Kidney (tissue), 14 donors: ENCODE data around the gene FARSA. TPM values are rescaled to one million over a fixed set of nuclear protein-coding genes. Genes with fewer than 3 reads are reported as not detected.

Source experiments
- DNase-seq, 5 donors: peaks; one replicate each; pipeline ENCODE4 v3.0.0-alpha.2; 2013 to 2020
- FAIRE-seq: peaks from 2 replicates; lab custom pipeline; 2012; peaks lifted over from hg19 to GRCh38; lab: Jason Lieb, UNC
- H3K27ac ChIP-seq, 2 donors: one replicate each; pipeline ENCODE4 v1.7.0; 2013; ENCODE audit warnings: low read depth in 2 of 2, low read length in 2 of 2, inconsistent platforms in 1 of 2
- H3K27me3 ChIP-seq: one replicate; pipeline ENCODE4 v1.7.1; 2013; ENCODE audit warnings: low read length, inconsistent platforms; ENCODE audit not compliant: control insufficient read depth, insufficient read depth
- H3K36me3 ChIP-seq, 3 donors: one replicate each; pipeline versions ENCODE4 v1.7.0 to v1.7.1; 2013; ENCODE audit warnings: low read length in 3 of 3, control low read depth in 1 of 3, inconsistent platforms in 1 of 3; ENCODE audit not compliant: insufficient read depth in 3 of 3, control insufficient read depth in 2 of 3
- H3K4me1 ChIP-seq, 3 donors: one replicate each; pipeline versions ENCODE4 v1.7.0 to v1.7.1; 2013; ENCODE audit warnings: low read length in 3 of 3, inconsistent platforms in 1 of 3, low read depth in 1 of 3; ENCODE audit not compliant: control insufficient read depth in 2 of 3, insufficient read depth in 2 of 3
- H3K4me3 ChIP-seq, 3 donors: one replicate each; pipeline versions ENCODE4 v1.7.0 to v1.8.1; 2013; ENCODE audit warnings: low read length in 3 of 3, control low read depth in 1 of 3, inconsistent platforms in 1 of 3
- H3K9ac ChIP-seq, 3 donors: one replicate each; pipeline versions ENCODE4 v1.7.0 to v1.7.1; 2013; ENCODE audit warnings: low read length in 3 of 3, control low read depth in 1 of 3, inconsistent platforms in 1 of 3
- H3K9me3 ChIP-seq, 3 donors: one replicate each; pipeline versions ENCODE4 v1.7.0 to v1.7.1; 2013; ENCODE audit warnings: low read length in 3 of 3, control low read depth in 1 of 3, inconsistent platforms in 1 of 3; ENCODE audit not compliant: control insufficient read depth in 2 of 3, insufficient read depth in 1 of 3
- CTCF ChIP-seq: IDR thresholded peaks from 3 replicates; pipeline ENCODE4 v1.5.1; 2012; ENCODE audit warnings: mild to moderate bottlenecking, moderate library complexity, borderline replicate concordance; ENCODE audit not compliant: insufficient read depth; ENCODE audit errors: extremely low read depth
- intact Hi-C: fragments of 100-400 bp; cut with DNase I; formaldehyde crosslinking; loops from one replicate; pipeline ENCODE4 v1.11.1; 2022
- polyA plus RNA-seq: library from polyadenylated mRNA; stranded (reverse); fragments of 350-450 nt; fragmentation: Illumina TruSeq; extraction: RNeasy Lipid Tissue Mini Kit (QIAGEN cat#74804); gene quantifications from one replicate; pipeline ENCODE4 v1.2.3, GENCODE V29; 2014; ENCODE audit warnings: low read depth, low replicate concordance; ENCODE audit not compliant: insufficient read depth
- total RNA-seq: library from RNA; stranded (reverse); fragmentation: NEBNext Ultra II Directional; extraction: Animal tissue kit (Norgen Biotek cat#: 25700); gene quantifications from one replicate; pipeline ENCODE4 v1.2.1, GENCODE V29; 2021
- donor health status: control.
- donor health status: control.
- donor health status: control.
- donor health status: control.
- donor health status: control.
- donor health status: DM: yes; HTN: yes; CAD: no.
- donor health status: Normal renal cell carcinoma (clear cell type).

The FARSA gene
- total and polyA plus RNA-seq, 2 donors from 2014 or later: 48.0 to 58.2 TPM

DNA sequence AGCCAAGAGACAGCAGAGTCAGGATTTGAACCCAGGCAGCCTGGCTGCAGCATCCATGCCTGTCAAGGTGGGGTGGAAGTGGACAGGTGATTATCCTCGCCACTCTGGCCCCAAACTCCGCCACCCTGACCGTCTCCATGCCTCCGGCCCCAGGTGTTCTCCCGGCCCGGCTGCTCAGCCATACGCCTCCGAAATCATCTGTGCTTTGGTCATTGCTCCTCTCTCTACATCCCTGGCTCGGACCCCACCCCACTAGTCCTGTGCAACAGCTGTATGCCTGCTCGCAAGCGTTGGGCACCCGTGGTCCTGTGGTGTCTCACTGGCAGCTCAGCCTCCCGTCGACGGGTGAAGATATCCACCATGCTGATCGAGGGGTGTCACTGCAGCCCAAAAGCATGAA lies 39.7 kb upstream of the FARSA start:
- intact Hi-C loops: loop anchor here (10.0 kb wide), 1 partner anchor 92 kb away; no protein-coding TSS in a partner anchor
- no peak for FAIRE-seq
- H3K27ac ChIP-seq: no peak overlapping the region

DNA sequence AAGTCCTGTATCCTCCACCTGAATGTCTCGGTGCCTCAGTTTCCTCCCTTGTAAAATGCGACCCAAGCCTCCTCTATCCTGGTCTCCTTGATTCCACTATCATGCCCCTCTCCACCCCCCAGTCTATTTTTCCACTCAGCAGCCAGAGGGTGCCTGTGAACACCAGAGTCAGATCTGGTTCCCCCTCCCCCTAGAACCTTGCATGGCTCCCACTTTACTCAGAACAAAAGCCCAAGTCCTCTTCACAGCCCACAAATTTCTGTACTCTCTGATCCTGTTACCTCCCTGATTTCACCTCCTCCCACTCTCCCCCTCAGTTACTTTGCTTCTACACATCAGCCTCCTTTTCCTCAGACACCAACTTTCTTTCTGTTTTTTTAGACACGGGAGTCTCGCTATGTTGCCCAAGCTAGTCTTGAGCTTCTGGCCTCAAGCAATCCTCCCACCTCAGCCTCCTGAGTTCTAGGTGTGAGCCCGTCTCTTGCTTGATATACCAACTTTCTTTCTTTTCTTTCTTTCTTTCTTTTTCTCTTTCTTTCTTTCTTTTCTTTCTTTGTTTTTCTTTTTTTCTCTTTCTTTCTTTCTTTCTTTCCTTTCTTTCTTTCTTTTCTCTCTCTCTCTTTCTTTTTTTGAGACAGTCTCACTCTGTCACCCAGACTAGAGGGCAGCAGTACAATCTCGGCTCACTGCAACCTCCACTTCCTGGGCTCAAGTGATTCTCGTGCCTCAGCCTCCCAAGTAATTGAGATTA lies 36.7 kb upstream of the FARSA start:
- H3K4me3 ChIP-seq: no peak overlapping the region
- no peak for TF ChIP-seq CTCF
- no peak overlapping the region for H3K27ac ChIP-seq
- no peak for FAIRE-seq
- no peak overlapping the region for H3K9ac ChIP-seq
- no peaks in the 10 kb centered on the region for H3K36me3 ChIP-seq
- no peaks in the 10 kb centered on the region for H3K27me3 ChIP-seq
- no peaks in the 10 kb centered on the region for H3K9me3 ChIP-seq
- no peak for DNase-seq
- intact Hi-C loops: loop anchor here (10.0 kb wide), 1 partner anchor 95 kb away; no protein-coding TSS in a partner anchor
- peaks cover 0 to under 1% (median 0%) of the 10 kb centered on the region in 3 donors for H3K4me1 ChIP-seq

More for the DNA sequence above, 39.7 kb upstream of the FARSA start:
- Histone ChIP-seq H3K36me3 (no peaks in the 10 kb centered on the region), H3K9me3 (no peaks in the 10 kb centered on the region), H3K4me1 (peaks cover 0 to 2% (median 0%) of the 10 kb centered on the region in 3 donors), H3K4me3 (no peak overlapping the region), H3K27me3 (no peaks in the 10 kb centered on the region), H3K9ac (no peak overlapping the region)
- no peak for DNase-seq
- TF ChIP-seq CTCF: no peak

DNA sequence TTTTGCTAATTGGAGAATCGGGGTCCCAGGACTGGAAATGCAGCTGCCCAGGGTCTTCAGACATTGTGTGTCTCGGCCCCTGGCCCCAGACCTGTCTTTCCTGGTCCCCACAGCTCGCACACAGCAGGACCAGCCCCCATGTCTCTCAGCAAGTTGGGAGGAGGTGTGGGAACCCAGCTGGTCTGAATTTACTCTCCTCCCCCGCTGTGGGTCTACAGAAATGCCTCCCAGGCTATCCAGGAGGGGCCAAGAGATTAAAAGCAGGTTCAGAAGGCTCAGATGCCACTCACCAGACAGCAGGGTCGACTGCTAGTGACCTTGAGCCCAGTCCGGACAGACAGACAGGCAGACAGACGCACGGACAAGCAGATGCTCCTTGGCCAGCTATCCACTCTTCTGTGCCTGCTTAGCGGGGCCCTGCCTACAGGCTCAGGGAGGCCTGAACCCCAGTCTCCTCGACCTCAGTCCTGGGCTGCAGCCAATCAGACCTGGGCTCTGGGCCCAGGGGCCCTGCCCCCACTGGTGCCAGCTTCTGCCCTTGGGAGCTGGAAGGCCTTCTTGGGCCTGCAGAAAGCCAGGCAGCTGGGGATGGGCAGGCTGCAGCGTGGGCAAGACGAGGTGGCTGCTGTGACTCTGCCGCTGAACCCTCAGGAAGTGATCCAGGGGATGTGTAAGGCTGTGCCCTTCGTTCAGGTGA lies 35.9 kb upstream of the FARSA start, which contains the start of gene DAND5:
TSS of gene DAND5 (plus strand) at position 285 of the 697 bp plus-strand sequence. CDS start at position 370, 85 bp downstream.
- TF ChIP-seq CTCF: no peak
- DNase-seq: no peak

More for the DNA sequence above, 35.9 kb upstream of the FARSA start, which contains the start of gene DAND5:
- intact Hi-C loops: no loop called here
- Histone ChIP-seq H3K9ac (no peak within 1 kb of the TSS), H3K4me3 (no peak within 1 kb of the TSS), H3K27me3 (no peaks in the 10 kb centered on the region), H3K4me1 (peaks cover 0 to 2% (median 0%) of the 10 kb centered on the region in 3 donors), H3K36me3 (no peaks in the 10 kb centered on the region), H3K9me3 (no peaks in the 10 kb centered on the region), H3K27ac (no peak within 1 kb of the TSS)
- no peak for FAIRE-seq
